IMR-90 (cell line): ENCODE results near the gene SLIT3. TPM values are rescaled to one million over a fixed set of nuclear protein-coding genes. Genes with fewer than 3 reads are reported as not detected.

ENCODE experiments used
- ATAC-seq: fragments of 200-7000 bp; cut with Tn5 transposase; 2 replicates; pipeline ENCODE4 v1.9.1; 2020; ENCODE audit warnings: low read depth, mild to moderate bottlenecking, moderate library complexity
- BruUV-seq: library from RNA; stranded (reverse); fragments of 400-500 nt; replicated peaks from 2 replicates; lab custom pipeline; 2021; lab: Mats Ljungman, UMichigan
- CTCF ChIA-PET: fragments of 300-600 bp; formaldehyde crosslinking; extraction: SDS; loops from one replicate; lab custom pipeline; 2021; ENCODE audit warnings: antibody characterized with exemption; lab: Yijun Ruan, JAX
- POLR2A ChIA-PET: fragments of 300-600 bp; sonication (Branson Sonifier 250); formaldehyde crosslinking; loops from one replicate; lab custom pipeline; 2022; ENCODE audit warnings: antibody characterized with exemption; ENCODE audit not compliant: unreplicated experiment; lab: Charles Lee
- DNase-seq: peaks from one replicate; pipeline ENCODE4 v3.0.0; 2013
- H2AFZ ChIP-seq: replicated peaks from 2 replicates; pipeline ENCODE3; 2013; ENCODE audit warnings: low read length, mild to moderate bottlenecking; ENCODE audit not compliant: poor library complexity
- H2AK5ac ChIP-seq: 2 replicates; pipeline ENCODE4 v1.6.1; 2013; ENCODE audit warnings: low read depth, low read length, inconsistent platforms
- H2AK9ac ChIP-seq: replicated peaks from 2 replicates; pipeline ENCODE3; 2013; ENCODE audit warnings: mild to moderate bottlenecking, low read depth, low read length, moderate library complexity; ENCODE audit not compliant: poor library complexity
- H2BK120ac ChIP-seq: 2 replicates; pipeline ENCODE4 v1.6.1; 2013; ENCODE audit warnings: low read depth, low read length, inconsistent platforms
- H2BK15ac ChIP-seq: 3 replicates; pipeline ENCODE4 v1.6.1; 2013; ENCODE audit warnings: low read depth, low read length, inconsistent platforms
- H2BK20ac ChIP-seq: 2 replicates; pipeline ENCODE4 v1.6.1; 2013; ENCODE audit warnings: low read depth, mild to moderate bottlenecking, inconsistent platforms, low read length, moderate library complexity
- H2BK5ac ChIP-seq: 2 replicates; pipeline ENCODE4 v1.6.1; 2013; ENCODE audit warnings: mild to moderate bottlenecking, low read depth, low read length, inconsistent platforms; ENCODE audit not compliant: poor library complexity, severe bottlenecking
- H3K14ac ChIP-seq: replicated peaks from 2 replicates; pipeline ENCODE4 v1.6.1; 2013; ENCODE audit warnings: low read depth, low read length, inconsistent platforms
- H3K18ac ChIP-seq: 2 replicates; pipeline ENCODE4 v1.6.1; 2013; ENCODE audit warnings: low read depth, low read length, control low read depth
- H3K23ac ChIP-seq: 2 replicates; pipeline ENCODE4 v1.6.1; 2013; ENCODE audit warnings: low read depth, low read length, inconsistent platforms
- H3K27ac ChIP-seq: 2 replicates; pipeline ENCODE4 v1.5.1; 2013; ENCODE audit warnings: mild to moderate bottlenecking, control low read depth, low read length; ENCODE audit not compliant: insufficient read depth
- H3K27me3 ChIP-seq: 2 replicates; pipeline ENCODE4 v1.6.1; 2013; ENCODE audit warnings: low read length; ENCODE audit not compliant: control insufficient read depth, insufficient read depth
- H3K36me3 ChIP-seq: 2 replicates; pipeline ENCODE4 v1.6.1; 2013; ENCODE audit warnings: low read length, mixed read lengths; ENCODE audit not compliant: control insufficient read depth, insufficient read depth
- H3K4ac ChIP-seq: 2 replicates; pipeline ENCODE4 v1.6.1; 2013; ENCODE audit warnings: low read depth, low read length, inconsistent platforms
- H3K4me1 ChIP-seq: 2 replicates; pipeline ENCODE4 v1.6.1; 2013; ENCODE audit warnings: low read length, mixed read lengths; ENCODE audit not compliant: control insufficient read depth, insufficient read depth
- H3K4me2 ChIP-seq: 2 replicates; pipeline ENCODE4 v1.6.1; 2013; ENCODE audit warnings: low read depth, mild to moderate bottlenecking, control low read depth, low read length, moderate library complexity
- H3K4me3 ChIP-seq: 2 replicates; pipeline ENCODE4 v1.5.1; 2013; ENCODE audit warnings: low read depth, mild to moderate bottlenecking, control low read depth, low read length, moderate library complexity; ENCODE audit not compliant: insufficient read depth
- H3K56ac ChIP-seq: 2 replicates; pipeline ENCODE4 v1.6.1; 2013; ENCODE audit warnings: low read length, inconsistent platforms; ENCODE audit not compliant: insufficient read depth; ENCODE audit errors: extremely low read depth
- H3K79me1 ChIP-seq, 2 experiments: 2 replicates each; pipeline ENCODE4 v1.6.1; 2013; ENCODE audit warnings: low read length in 2 of 2, inconsistent platforms in 1 of 2, low read depth in 1 of 2
- H3K9ac ChIP-seq: 2 replicates; pipeline ENCODE4 v1.6.1; 2013; ENCODE audit warnings: low read depth, low read length, control low read depth
- H3K9me1 ChIP-seq: 2 replicates; pipeline ENCODE4 v1.6.1; 2013; ENCODE audit warnings: low read length, inconsistent platforms; ENCODE audit not compliant: insufficient read depth
- H3K9me3 ChIP-seq: 2 replicates; pipeline ENCODE4 v1.6.1; 2013; ENCODE audit warnings: low read length; ENCODE audit not compliant: control insufficient read depth, insufficient read depth
- H4K20me1 ChIP-seq: 2 replicates; pipeline ENCODE4 v1.6.1; 2013; ENCODE audit warnings: low read length, inconsistent platforms; ENCODE audit not compliant: insufficient read depth
- H4K5ac ChIP-seq: 2 replicates; pipeline ENCODE4 v1.6.1; 2013; ENCODE audit warnings: mild to moderate bottlenecking, low read depth, low read length, control low read depth
- H4K8ac ChIP-seq, 2 experiments: 2 replicates each; pipeline ENCODE4 v1.6.1; 2013; ENCODE audit warnings: low read depth in 2 of 2, low read length in 2 of 2, control low read depth in 1 of 2, inconsistent platforms in 1 of 2
- H4K91ac ChIP-seq: 2 replicates; pipeline ENCODE4 v1.6.1; 2013; ENCODE audit warnings: low read depth, low read length, inconsistent platforms; ENCODE audit not compliant: insufficient read depth
- BHLHE40 ChIP-seq: fragments of 150-350 bp; IDR thresholded peaks from 2 replicates; pipeline ENCODE4 v1.6.1; 2016; ENCODE audit warnings: mild to moderate bottlenecking, low read depth, low read length
- CEBPB ChIP-seq: IDR thresholded peaks from 2 replicates; pipeline ENCODE4 v1.6.1; 2012; ENCODE audit warnings: low read depth, low read length, improper control_type of control experiment
- FOS ChIP-seq: fragments of 150-350 bp; IDR thresholded peaks from 2 replicates; pipeline ENCODE4 v1.6.1; 2016; ENCODE audit warnings: low read depth, low read length
- MAFK ChIP-seq: IDR thresholded peaks from 2 replicates; pipeline ENCODE4 v1.6.1; 2012; ENCODE audit warnings: low read depth, low read length, improper control_type of control experiment
- NFE2L2 ChIP-seq: fragments of 150-350 bp; IDR thresholded peaks from 2 replicates; pipeline ENCODE4 v1.6.1; 2016; ENCODE audit warnings: low read depth, mild to moderate bottlenecking, low read length
- POLR2A ChIP-seq: IDR thresholded peaks from 2 replicates; pipeline ENCODE4 v1.6.1; 2012; ENCODE audit warnings: mild to moderate bottlenecking, low read depth, low read length
- RAD21 ChIP-seq: IDR thresholded peaks from 2 replicates; pipeline ENCODE4 v1.6.1; 2012; ENCODE audit warnings: low read length, improper control_type of control experiment
- WGBS, 2 experiments: methylation state at CpG; one replicate each; pipeline versions ENCODE4 v1.1.5 to v1.1.7; 2013; ENCODE audit warnings: missing lambda C conversion rate in 2 of 2; ENCODE audit not compliant: insufficient read length in 1 of 2; ENCODE audit errors: extremely low coverage in 2 of 2; 5-methylcytosine and 5-hydroxymethylcytosine counted together
- dilution Hi-C: fragments of 300-500 bp; cut with HindIII; formaldehyde crosslinking; loops from one replicate; pipeline ENCODE4 v1.14.3; 2018; ENCODE audit warnings: low sequenced_read_pairs; ENCODE audit not compliant: unreplicated experiment
- in situ Hi-C: fragments of 300-500 bp; cut with MboI; formaldehyde crosslinking; loops from 3 replicates; pipeline ENCODE4 v1.14.3; 2019; ENCODE audit warnings: low sequenced_read_pairs, inconsistent platforms, mixed read lengths
- intact Hi-C: fragments of 100-400 bp; cut with micrococcal nuclease; formaldehyde crosslinking; loops from 2 replicates; pipeline ENCODE4 v1.10.0; 2022
- polyA plus RNA-seq, 3 experiments: library from polyadenylated mRNA; depleted of rRNA; stranded (reverse); fragments of >200 nt; gene quantifications; 2 replicates each; pipeline ENCODE4 v1.2.3, GENCODE V29; 2012; ENCODE audit warnings: low replicate concordance in 1 of 3
- total RNA-seq: library from RNA; depleted of rRNA; stranded (reverse); fragments of >200 nt; gene quantifications from 2 replicates; pipeline ENCODE4 v1.2.3, GENCODE V29; 2012
- TF ChIP-seq, protein P1 (sequence below): fragments of 150-350 bp; IDR thresholded peaks from 2 replicates; pipeline ENCODE4 v1.6.1; 2016; ENCODE audit warnings: low read depth, mild to moderate bottlenecking, low read length, moderate library complexity, borderline replicate concordance

Gene SLIT3
- total and polyA plus RNA-seq, 2 of the 4 experiments (the other 2 are of a cell fraction) = 0.18 to 0.50 TPM

DNA sequence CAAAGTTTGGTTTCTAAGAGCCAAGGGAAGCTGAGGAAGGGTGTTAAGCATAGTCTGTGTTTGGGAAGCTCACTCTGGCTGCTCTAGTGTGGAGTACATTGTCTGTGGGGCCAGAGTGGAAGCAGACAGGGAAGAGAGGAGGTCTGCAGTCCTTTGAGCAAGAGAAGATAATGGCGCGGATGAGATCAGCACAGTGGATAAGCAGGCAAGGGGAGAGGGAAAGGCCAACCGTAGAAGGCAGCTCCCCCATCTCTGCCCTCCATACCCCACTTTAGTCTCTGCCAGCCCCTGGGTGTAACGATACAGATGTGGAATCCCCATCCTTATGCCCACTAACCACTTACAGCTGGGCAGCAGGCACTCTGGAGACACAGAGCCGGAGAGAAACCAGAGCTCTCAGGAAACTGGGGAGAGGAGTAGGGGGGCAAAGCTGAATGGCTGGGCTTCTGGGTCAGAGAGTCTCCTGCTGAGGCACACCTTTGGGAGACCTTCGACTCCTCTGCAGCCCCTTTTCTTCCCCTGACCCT, 75.0 kb downstream of the SLIT3 start:
- Histone ChIP-seq H3K56ac (no peak overlapping the region), H3K36me3 (no peaks in the 10 kb centered on the region), H2BK120ac (no peak overlapping the region), H2AK5ac (no peak overlapping the region), H3K4me2 (no peak overlapping the region), H3K9ac (no peak overlapping the region), H3K9me3 (peaks cover 3% of the 10 kb centered on the region; the same call in 1 of the 2 replicates), H2BK15ac (no peak overlapping the region), H4K5ac (no peak overlapping the region), H3K14ac (no peak overlapping the region), H3K4me1 (no peaks in the 10 kb centered on the region), H3K23ac (no peak overlapping the region), H3K27ac (no peak overlapping the region), H2AFZ (no peak overlapping the region), H2BK5ac (no peak overlapping the region), H4K8ac (no peak overlapping the region), H2AK9ac (no peak overlapping the region), H3K27me3 (no peaks in the 10 kb centered on the region), H2BK20ac (no peak overlapping the region), H3K79me1 (no peaks in the 10 kb centered on the region), H4K20me1 (no peaks in the 10 kb centered on the region), H3K18ac (no peak overlapping the region), H3K9me1 (no peaks in the 10 kb centered on the region), H3K4me3 (no peak overlapping the region), H3K4ac (no peak overlapping the region), H4K91ac (no peak overlapping the region)
- POLR2A ChIA-PET = no interaction called here
- no peak for ATAC-seq
- WGBS, 2 experiments = no CpG with 5 or more reads among the region's 6 CpGs
- CTCF ChIA-PET = no interaction called here
- dilution Hi-C loops (no loop called here), intact Hi-C loops (no loop called here), in situ Hi-C loops (no loop called here)
- no TSS peak for BruUV-seq
- TF ChIP-seq POLR2A = no peak
- TF ChIP-seq, protein P1, sequence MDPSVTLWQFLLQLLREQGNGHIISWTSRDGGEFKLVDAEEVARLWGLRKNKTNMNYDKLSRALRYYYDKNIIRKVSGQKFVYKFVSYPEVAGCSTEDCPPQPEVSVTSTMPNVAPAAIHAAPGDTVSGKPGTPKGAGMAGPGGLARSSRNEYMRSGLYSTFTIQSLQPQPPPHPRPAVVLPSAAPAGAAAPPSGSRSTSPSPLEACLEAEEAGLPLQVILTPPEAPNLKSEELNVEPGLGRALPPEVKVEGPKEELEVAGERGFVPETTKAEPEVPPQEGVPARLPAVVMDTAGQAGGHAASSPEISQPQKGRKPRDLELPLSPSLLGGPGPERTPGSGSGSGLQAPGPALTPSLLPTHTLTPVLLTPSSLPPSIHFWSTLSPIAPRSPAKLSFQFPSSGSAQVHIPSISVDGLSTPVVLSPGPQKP = no peak
- TF ChIP-seq MAFK = no peak
- TF ChIP-seq BHLHE40 = no peak
- TF ChIP-seq FOS = no peak
- no peak for TF ChIP-seq CEBPB
- no peak for TF ChIP-seq RAD21
- TF ChIP-seq NFE2L2 = no peak
- DNase-seq = no peak
